Keratinocyte (primary cell): ENCODE measurements around the gene SLC38A7. TPM values are rescaled to one million over a fixed set of nuclear protein-coding genes. Genes with fewer than 3 reads are reported as not detected.

ENCODE experiments used
- DNase-seq: peaks from one replicate; pipeline ENCODE4 v3.0.0-alpha.2; 2011; ENCODE audit warnings: low read depth, missing footprints, low spot score
- FAIRE-seq: peaks from 2 replicates; lab custom pipeline; 2011; peaks lifted over from hg19 to GRCh38; lab: Jason Lieb, UNC
- H2AFZ ChIP-seq: 2 replicates; pipeline ENCODE4 v1.6.0; 2012; ENCODE audit warnings: low read length, control low read depth, inconsistent platforms; ENCODE audit not compliant: control insufficient read depth
- H3K27ac ChIP-seq: 2 replicates; pipeline ENCODE4 v1.5.1; 2011; ENCODE audit warnings: low read length; ENCODE audit not compliant: control insufficient read depth, insufficient read depth
- H3K27me3 ChIP-seq: 3 replicates; pipeline ENCODE4 v1.6.0; 2011; ENCODE audit warnings: low read length; ENCODE audit not compliant: control insufficient read depth, insufficient read depth; ENCODE audit errors: extremely low read depth
- H3K36me3 ChIP-seq, 2 experiments: 2 replicates in 1 of 2; 3 replicates in 1 of 2; pipeline ENCODE4 v1.5.1; 2011; ENCODE audit warnings: low read length in 2 of 2, mild to moderate bottlenecking in 1 of 2; ENCODE audit not compliant: control insufficient read depth in 2 of 2, insufficient read depth in 2 of 2; ENCODE audit errors: extremely low read depth in 1 of 2
- H3K4me1 ChIP-seq: 3 replicates; pipeline ENCODE4 v1.5.1; 2011; ENCODE audit warnings: low read length; ENCODE audit not compliant: control insufficient read depth, insufficient read depth; ENCODE audit errors: extremely low read depth
- H3K4me2 ChIP-seq: 3 replicates; pipeline ENCODE4 v1.6.0; 2011; ENCODE audit warnings: low read depth, low read length; ENCODE audit not compliant: control insufficient read depth, insufficient read depth; ENCODE audit errors: extremely low read depth
- H3K4me3 ChIP-seq, 3 experiments: fragments of 200-600 bp in 1 of 3; sonication (generic) in 1 of 3; 2 replicates in 2 of 3; 3 replicates in 1 of 3; pipeline ENCODE4 v1.5.1; 2011 to 2016; ENCODE audit warnings: low read length in 3 of 3, mild to moderate bottlenecking in 3 of 3, control low read depth in 2 of 3, inconsistent platforms in 1 of 3, low read depth in 1 of 3, mixed read lengths in 1 of 3, mixed run types in 1 of 3, moderate library complexity in 1 of 3; ENCODE audit not compliant: control insufficient read depth in 2 of 3, insufficient read depth in 2 of 3; ENCODE audit errors: extremely low read depth in 1 of 3
- H3K79me2 ChIP-seq: 2 replicates; pipeline ENCODE4 v1.6.0; 2012; ENCODE audit warnings: low read length; ENCODE audit not compliant: control insufficient read depth, insufficient read depth
- H3K9ac ChIP-seq: 3 replicates; pipeline ENCODE4 v1.6.0; 2011; ENCODE audit warnings: low read length; ENCODE audit not compliant: control insufficient read depth, insufficient read depth; ENCODE audit errors: extremely low read depth
- H3K9me1 ChIP-seq: 3 replicates; pipeline ENCODE4 v1.6.0; 2011; ENCODE audit warnings: low read length; ENCODE audit not compliant: control insufficient read depth, insufficient read depth; ENCODE audit errors: extremely low read depth
- H3K9me3 ChIP-seq: 2 replicates; pipeline ENCODE4 v1.5.1; 2012; ENCODE audit warnings: low read depth, low read length; ENCODE audit not compliant: control insufficient read depth
- H4K20me1 ChIP-seq: 3 replicates; pipeline ENCODE4 v1.6.0; 2011; ENCODE audit warnings: low read length; ENCODE audit not compliant: control insufficient read depth, insufficient read depth; ENCODE audit errors: extremely low read depth
- EZH2 ChIP-seq: IDR thresholded peaks from one replicate; pipeline ENCODE4 v1.6.1; 2012; ENCODE audit warnings: inconsistent platforms, mild to moderate bottlenecking, low read length, moderate library complexity
- dilution Hi-C: fragments of 300-500 bp; cut with MboI; formaldehyde crosslinking; loops from one replicate; pipeline ENCODE4 v1.7.0; 2020; ENCODE audit warnings: low sequenced_read_pairs; ENCODE audit not compliant: extremely low pct_ligation_motif_present
- polyA plus RNA-seq, 5 experiments: library from polyadenylated mRNA; depleted of rRNA in 3 of 5; stranded (reverse) in 3 of 5; stranded (forward) in 1 of 5; unstranded in 1 of 5; fragments of >200 nt; gene quantifications; 1 replicate in 1 of 5; 2 replicates in 3 of 5; 3 replicates in 1 of 5; pipeline versions ENCODE4 v1.2.1 to v1.2.3, GENCODE V29; 2011 to 2012; ENCODE audit warnings: missing spikeins in 2 of 5, low read depth in 1 of 5, low replicate concordance in 1 of 5
- TF ChIP-seq, protein P1 (sequence below), 3 experiments: IDR thresholded peaks in 1 of 3; conservative IDR thresholded peaks in 1 of 3; optimal IDR thresholded peaks in 1 of 3; 2 replicates in 2 of 3; 3 replicates in 1 of 3; pipeline versions ENCODE3 to v1.5.1; 2011; ENCODE audit warnings: low read length in 3 of 3, mild to moderate bottlenecking in 3 of 3, moderate library complexity in 2 of 3, control low read depth in 1 of 3, inconsistent platforms in 1 of 3; ENCODE audit not compliant: insufficient read depth in 2 of 3; ENCODE audit errors: extremely low read depth in 1 of 3

SLC38A7 gene
- polyA plus RNA-seq, 1 donor (not counting 4 experiments of a cell fraction or from before 2014, with no cell fraction given), result 11.2 TPM

DNA sequence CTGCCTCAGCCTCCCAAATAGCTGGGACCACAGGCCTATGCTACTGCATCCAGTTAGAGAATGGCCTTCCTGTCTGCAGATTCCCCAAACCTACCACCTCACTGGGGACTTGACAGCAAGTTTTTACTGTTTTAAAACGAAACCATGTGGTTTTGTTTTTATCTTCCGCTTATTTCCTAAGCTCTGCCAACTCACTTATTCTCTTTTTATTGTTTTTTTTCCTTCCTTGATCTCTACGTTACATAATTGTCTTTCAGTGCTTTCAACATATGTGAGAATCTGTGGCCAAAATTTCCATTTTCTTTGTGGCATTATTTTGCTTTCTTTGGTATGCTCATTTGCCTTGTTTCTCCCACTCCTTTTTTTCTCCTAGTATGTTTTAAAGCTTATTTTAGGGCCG lies 14.6 kb upstream of the SLC38A7 start:
- FAIRE-seq, result no peak
- DNase-seq, result no peak

DNA sequence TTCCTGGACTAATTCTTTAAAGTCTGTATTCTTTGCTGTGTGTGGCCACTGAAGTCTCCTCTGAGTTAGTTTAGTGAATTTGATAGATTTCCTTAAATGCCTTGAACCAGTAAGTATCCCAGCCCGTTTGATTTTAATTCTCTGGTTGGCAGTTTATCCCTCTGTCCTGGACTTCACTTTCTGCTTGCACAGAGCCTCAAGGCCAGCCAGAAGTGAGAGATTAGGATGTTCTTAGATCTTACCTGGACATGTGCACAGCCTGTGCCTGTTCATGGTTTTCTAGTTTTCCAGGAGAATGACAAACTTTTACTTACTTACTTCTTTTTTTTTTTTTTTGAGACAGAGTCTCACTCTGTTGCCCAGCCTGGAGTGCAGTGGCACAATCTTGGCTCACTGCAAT lies 10.8 kb upstream of the SLC38A7 start:
- no peak overlapping the region for H3K4me3 ChIP-seq

More for the DNA sequence above, 14.6 kb upstream of the SLC38A7 start:
- no peaks in the 10 kb centered on the region for H3K4me1 ChIP-seq
- no peaks in the 10 kb centered on the region for H3K36me3 ChIP-seq
- H3K9me1 ChIP-seq, result no peaks in the 10 kb centered on the region
- H3K27ac ChIP-seq, result no peak overlapping the region
- H4K20me1 ChIP-seq, result no peaks in the 10 kb centered on the region
- H3K9me3 ChIP-seq, result no peaks in the 10 kb centered on the region
- dilution Hi-C loops, result no loop called here
- no peaks in the 10 kb centered on the region for H3K79me2 ChIP-seq
- H3K9ac ChIP-seq, result no peak overlapping the region
- H3K27me3 ChIP-seq, result no peaks in the 10 kb centered on the region
- no peak overlapping the region for H3K4me2 ChIP-seq
- H3K4me3 ChIP-seq, result no peak overlapping the region
- TF ChIP-seq, protein P1, sequence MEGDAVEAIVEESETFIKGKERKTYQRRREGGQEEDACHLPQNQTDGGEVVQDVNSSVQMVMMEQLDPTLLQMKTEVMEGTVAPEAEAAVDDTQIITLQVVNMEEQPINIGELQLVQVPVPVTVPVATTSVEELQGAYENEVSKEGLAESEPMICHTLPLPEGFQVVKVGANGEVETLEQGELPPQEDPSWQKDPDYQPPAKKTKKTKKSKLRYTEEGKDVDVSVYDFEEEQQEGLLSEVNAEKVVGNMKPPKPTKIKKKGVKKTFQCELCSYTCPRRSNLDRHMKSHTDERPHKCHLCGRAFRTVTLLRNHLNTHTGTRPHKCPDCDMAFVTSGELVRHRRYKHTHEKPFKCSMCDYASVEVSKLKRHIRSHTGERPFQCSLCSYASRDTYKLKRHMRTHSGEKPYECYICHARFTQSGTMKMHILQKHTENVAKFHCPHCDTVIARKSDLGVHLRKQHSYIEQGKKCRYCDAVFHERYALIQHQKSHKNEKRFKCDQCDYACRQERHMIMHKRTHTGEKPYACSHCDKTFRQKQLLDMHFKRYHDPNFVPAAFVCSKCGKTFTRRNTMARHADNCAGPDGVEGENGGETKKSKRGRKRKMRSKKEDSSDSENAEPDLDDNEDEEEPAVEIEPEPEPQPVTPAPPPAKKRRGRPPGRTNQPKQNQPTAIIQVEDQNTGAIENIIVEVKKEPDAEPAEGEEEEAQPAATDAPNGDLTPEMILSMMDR (optimal IDR thresholded peaks at IDR 0.05 in 1 of 3, IDR thresholded peaks at IDR 0.05 in 1 of 3, conservative IDR thresholded peaks at IDR 0.05 in 1 of 3; ENCODE audit: extremely low read depth in 1 of 3, insufficient read depth in 2 of 3, low read length in 3 of 3), result no peak
- no peak for TF ChIP-seq EZH2
- H2AFZ ChIP-seq, result no peak overlapping the region

More for the DNA sequence above, 10.8 kb upstream of the SLC38A7 start:
- Histone ChIP-seq H3K9me1 (no peaks in the 10 kb centered on the region), H3K36me3 (no peaks in the 10 kb centered on the region), H3K4me1 (no peaks in the 10 kb centered on the region), H3K79me2 (no peaks in the 10 kb centered on the region), H3K27ac (no peak overlapping the region), H3K9me3 (no peaks in the 10 kb centered on the region), H3K27me3 (no peaks in the 10 kb centered on the region), H2AFZ (no peak overlapping the region), H3K9ac (no peak overlapping the region), H3K4me2 (no peak overlapping the region), H4K20me1 (no peaks in the 10 kb centered on the region)
- DNase-seq (no peak), FAIRE-seq (no peak)
- dilution Hi-C loops, result no loop called here
- no peak for TF ChIP-seq EZH2
- TF ChIP-seq, protein P1 (optimal IDR thresholded peaks at IDR 0.05 in 1 of 3, IDR thresholded peaks at IDR 0.05 in 1 of 3, conservative IDR thresholded peaks at IDR 0.05 in 1 of 3; ENCODE audit: extremely low read depth in 1 of 3, insufficient read depth in 2 of 3, low read length in 3 of 3), result no peak
